HUDEP-2 (cell line): Measurements from ENCODE around the gene CDRT4.

Source experiments
- DNase-seq, 76 experiments: peaks; one replicate each; lab custom pipeline; 2025; ENCODE audit not compliant: unreplicated experiment in 76 of 76; lab: John Stamatoyannopoulos, UW

CDRT4 gene

GRCh38 chr17:15399443-15399842 lies 68.0 kb downstream of the CDRT4 start:
- DNase-seq, result no peak

GRCh38 chr17:15398736-15399331 lies 68.6 kb downstream of the CDRT4 start:
- DNase-seq, result no peak

DNA sequence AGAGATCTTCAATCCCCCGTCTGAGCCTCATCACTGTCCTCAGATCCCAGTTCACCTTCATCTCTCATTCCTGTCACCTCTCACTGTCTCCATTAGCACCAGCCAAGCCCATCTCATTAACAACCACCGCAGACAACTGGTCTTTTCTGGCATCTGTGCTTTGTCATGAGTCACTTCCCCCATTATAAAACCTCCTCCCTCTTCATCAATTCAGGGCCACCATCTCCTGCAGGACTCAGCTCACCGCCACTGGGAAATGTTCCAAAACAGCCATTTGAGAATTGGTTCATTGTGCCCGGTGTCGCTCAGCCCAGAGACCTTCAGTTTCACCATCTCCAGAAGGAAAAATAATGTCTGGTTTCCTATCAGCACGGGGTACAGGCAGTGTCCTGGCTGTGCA lies 69.1 kb downstream of the CDRT4 start:
- peak in 20 of 76 experiments; percentile 4 to 49 (median 14) for DNase-seq

DNA sequence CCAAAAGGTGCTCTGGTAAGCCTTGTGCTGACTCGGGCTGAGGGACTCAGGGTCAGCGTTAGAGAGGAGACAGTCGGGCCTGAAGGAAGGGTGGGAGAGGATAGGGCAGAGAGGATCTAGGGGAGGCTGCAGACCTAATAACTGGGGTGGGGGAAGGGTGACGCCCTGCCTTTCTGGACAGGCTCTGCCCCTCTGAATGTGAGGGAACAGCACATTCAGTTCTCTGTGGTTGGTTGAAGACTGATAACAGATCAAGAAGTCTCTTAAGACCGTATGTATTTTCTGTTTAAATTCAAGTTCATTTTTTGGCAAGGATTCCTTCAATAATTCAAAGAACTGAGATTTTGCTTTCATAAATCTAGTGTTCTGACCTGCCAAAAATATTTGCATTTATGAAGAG lies 69.8 kb downstream of the CDRT4 start:
- peak in 16 of 76 experiments; percentile 3 to 49 (median 12) for DNase-seq

DNA sequence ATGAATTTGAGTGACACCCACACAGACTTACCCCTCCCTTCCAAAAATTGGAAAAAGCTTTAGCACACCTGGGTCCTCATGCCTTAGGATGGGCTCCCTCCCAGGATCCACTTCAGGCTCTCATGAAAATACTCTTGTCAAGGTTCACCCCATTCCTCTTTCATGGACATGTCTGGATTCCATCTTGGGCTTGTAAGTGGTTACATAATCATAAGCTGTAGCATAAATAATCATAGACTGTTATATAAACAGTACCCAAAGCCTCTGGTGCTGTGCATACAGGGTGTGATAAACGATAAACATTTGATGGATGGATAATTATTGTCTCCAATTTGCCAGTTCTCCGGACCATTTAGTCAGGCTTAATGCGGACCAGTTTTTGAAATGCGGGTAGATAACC lies 72.3 kb downstream of the CDRT4 start:
- no peak for DNase-seq

- DNase-seq, result no peak
These were observed 74.0 kb downstream of the CDRT4 start for GRCh38 chr17:15393414-15393813.

GRCh38 chr17:15392326-15392741 lies 75.1 kb downstream of the CDRT4 start:
- no peak for DNase-seq

GRCh38 chr17:15388356-15389041 lies 78.9 kb downstream of the CDRT4 start:
- DNase-seq, result no peak

- DNase-seq, result no peak
These were observed 81.3 kb downstream of the CDRT4 start for GRCh38 chr17:15386083-15386482.
